GM03348 (cell line): ENCODE results near the gene TBC1D22A.
"Not testable (repeated sequence)": the region's sequence is repeated elsewhere in the genome, so short reads cannot be mapped to it uniquely, and the experiment has no call there.

Experiments used
- DNase-seq: peaks from one replicate; pipeline ENCODE4 v3.0.0; 2012; ENCODE audit warnings: low spot score

Gene TBC1D22A

DNA sequence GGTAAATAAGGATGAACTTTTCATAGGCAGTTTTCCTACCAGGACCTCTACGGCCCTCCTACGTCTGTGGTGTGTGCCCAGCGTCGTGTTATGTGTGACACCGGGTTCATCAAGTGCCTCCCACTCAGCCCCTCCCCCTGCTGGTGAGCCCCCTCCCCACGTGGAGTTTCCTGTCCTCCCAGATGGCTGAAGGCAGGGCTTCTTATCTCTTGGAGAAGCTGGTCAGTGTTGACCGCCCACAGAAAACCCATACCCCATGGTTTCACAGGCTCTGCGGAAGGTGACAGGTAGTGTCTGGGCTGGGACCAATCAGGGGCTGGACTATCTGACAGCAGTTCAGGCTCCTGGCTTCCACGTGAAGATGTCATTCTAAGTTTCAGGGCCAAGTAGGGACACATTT, 393.5 kb downstream of the TBC1D22A start:
- no peak for DNase-seq

DNA sequence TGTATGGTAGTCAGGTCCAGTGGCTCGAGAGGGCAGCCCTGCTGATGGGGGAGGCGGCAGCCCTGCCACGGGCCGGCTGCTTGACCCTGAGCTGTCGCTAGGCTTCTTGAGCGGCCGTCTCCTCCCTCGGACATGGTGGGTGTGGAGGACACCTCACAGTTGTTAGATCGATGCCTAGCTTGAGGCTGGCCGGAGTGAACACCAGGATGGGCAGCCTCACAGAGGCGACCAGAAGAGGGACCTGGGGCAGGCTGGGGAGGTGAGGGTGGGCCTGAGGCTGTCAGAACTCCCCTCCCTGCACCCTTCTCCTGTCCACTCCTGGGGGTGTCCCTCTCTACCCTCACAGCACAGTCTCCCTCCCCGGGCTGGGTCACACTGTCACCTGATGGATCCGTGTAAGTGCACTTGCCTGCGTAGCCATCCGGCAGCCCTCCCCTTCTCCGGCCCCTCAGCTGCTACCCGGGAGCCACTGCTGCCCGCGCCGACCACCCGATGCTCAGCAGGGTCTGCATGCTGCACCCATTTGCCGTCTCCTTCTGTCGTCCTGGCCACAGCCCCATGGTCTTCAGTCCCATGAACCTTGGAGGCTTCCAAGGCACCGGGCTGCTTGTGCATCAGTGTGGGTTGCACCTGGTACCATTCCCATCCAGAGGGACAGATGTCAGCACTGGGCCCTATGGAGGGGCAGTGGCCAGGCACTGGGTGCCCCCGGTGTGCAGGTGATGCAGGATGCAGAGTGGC, 394.1 kb downstream of the TBC1D22A start:
- no peak for DNase-seq

DNA sequence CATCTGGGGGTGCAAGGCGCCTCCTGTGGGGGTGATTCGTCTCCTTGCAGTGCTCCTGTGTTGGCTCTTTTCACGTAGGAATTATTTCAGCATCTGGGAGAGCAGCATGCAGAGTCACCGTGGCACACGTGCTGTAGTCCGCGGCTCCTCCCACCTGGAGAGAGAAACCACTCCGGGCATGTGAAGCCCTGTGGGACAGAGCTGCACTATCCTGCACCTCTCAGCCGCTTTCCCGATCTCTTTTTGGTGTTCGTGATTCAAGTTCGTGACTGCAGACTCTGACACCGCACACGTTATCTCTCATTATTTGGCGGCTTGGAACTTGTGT, 394.6 kb downstream of the TBC1D22A start:
- no peak for DNase-seq

DNA sequence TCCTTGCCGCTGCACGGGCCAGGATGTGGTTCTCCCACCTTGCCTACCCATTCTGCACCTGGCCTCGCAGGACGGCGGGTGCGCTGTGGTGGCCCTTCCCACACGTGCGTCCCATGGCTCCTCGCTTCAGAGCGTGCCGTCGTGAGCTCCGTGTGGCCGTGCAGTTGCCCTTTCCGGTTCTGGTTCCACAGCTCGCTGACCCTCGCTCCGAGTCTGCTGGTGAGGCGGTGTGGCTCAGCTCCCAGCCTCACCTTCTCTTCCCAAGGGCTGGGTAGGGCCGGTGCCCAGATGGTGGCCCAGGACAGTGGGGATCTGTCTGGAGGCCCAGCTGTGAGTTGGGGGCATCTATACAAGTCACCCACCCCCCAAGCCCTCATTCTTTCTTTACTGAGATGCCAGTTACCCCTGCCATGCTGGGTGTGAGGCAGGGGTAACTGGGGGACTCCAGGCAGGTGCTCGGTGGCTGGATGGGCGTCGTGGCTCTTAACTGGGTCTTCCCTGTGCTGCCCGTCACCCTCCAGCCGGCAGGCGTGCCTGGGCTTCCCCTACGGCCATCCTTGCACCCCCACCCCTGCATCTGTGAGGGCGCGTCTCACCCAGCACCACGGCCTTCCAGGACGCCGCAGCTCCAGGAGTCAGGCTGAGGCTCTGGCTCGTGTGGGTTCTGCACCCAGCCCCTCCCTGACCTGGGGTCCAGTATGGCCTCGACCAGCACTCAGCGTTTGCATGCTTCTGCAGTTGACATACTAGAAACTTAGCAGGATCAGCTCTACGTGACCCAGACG, 395.2 kb downstream of the TBC1D22A start:
- DNase-seq: no peak

DNA sequence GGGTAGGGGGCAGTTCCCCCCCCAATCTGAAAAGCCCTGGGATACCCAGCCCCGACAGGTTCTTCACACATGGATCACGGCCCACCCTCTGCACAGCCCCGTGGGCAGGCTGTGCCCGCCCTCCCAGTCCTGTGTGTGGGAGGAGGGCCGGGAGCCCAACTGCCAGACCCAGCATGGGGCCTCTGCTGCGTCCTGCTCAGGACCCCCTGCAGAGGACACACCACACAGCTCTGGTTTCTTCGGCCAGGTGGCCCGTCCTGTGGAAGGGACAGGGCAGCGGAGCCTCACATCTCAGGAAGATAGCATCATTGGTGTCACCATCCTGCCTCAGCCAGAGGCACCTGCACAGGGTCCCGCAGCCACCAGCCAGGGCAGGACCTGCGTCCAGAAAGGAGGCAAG, 396.0 kb downstream of the TBC1D22A start:
- DNase-seq: no peak

GRCh38 chr22:47159592-47159991, 397.1 kb downstream of the TBC1D22A start:
- no peak for DNase-seq

GRCh38 chr22:47160141-47160541, 397.7 kb downstream of the TBC1D22A start:
- DNase-seq: no peak

GRCh38 chr22:47160781-47161520, 398.5 kb downstream of the TBC1D22A start:
- no peak for DNase-seq

- no peak for DNase-seq
Observed at GRCh38 chr22:47161631-47162030, 399.2 kb downstream of the TBC1D22A start.

GRCh38 chr22:47162865-47163264, 400.4 kb downstream of the TBC1D22A start:
- DNase-seq: no peak

GRCh38 chr22:47163481-47163855, 401.0 kb downstream of the TBC1D22A start:
- no peak for DNase-seq

DNA sequence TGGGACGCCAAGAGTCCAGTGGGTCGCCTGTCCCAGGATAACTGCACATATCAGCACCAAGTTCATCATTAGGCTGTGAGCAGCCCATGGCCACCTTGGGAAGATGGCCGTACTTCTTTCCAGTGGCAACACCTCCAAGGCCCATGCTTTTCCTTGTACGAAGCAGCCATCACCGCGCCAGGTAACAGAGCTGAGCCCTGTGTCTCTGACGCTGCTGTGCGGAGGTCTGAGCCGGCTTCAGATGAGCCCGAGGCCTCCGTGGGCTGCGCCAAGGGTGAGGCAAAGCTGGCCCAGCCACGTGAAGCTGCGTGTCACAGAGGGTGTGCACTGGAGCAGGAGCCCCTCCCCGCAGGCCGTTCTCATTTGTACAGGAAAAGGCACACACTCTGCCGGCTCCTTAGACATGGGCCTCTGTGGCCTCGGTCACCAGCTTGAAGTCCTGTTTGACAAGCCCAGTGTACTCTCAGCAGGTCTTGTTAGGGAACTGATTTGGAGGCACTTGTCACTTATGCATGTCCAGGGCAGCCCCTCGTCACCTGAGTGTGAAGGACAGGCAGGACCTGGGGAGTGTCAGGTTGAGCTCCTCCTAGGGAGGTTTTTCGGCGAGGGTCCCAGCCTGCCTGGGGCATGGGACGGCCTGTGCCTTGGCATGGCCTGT, 401.5 kb downstream of the TBC1D22A start:
- no peak for DNase-seq

GRCh38 chr22:47164514-47165337, 402.3 kb downstream of the TBC1D22A start:
- DNase-seq: no peak

DNA sequence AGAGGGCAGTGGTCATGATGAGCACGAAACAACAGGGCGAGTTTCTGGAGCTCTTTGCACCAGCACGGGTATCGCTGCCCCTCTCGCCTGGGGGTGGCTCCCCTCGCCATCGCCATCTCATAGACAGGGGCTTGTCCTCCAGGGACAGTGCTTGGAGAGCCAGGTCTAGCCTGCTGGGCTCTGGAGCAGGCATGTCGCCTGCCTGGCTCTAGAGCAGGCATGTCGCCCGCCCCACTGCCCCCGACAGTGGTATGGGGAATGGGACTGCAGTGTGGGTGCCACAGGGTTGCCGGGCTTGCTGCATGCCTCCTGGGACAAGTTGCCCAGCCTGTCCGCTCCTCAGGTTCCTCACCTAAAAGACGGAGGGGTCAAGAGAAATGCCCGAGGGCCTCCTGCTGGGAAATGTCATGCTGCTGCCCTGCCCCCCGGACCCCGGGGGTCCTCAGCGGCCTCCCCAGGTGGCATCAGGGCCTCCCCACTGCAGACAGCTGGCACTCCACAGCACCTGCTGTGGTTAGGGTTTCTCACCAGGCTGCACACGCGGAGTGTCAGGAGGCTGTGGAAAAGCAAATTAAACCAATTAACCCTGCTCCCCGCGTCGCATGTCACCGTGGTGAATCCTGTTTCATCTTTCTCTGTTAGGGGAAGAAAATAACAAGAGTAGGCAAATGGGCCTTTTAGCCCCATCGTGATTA, 403.0 kb downstream of the TBC1D22A start:
- DNase-seq: no peak

GRCh38 chr22:47166033-47166404, 403.6 kb downstream of the TBC1D22A start:
- DNase-seq: no peak

DNA sequence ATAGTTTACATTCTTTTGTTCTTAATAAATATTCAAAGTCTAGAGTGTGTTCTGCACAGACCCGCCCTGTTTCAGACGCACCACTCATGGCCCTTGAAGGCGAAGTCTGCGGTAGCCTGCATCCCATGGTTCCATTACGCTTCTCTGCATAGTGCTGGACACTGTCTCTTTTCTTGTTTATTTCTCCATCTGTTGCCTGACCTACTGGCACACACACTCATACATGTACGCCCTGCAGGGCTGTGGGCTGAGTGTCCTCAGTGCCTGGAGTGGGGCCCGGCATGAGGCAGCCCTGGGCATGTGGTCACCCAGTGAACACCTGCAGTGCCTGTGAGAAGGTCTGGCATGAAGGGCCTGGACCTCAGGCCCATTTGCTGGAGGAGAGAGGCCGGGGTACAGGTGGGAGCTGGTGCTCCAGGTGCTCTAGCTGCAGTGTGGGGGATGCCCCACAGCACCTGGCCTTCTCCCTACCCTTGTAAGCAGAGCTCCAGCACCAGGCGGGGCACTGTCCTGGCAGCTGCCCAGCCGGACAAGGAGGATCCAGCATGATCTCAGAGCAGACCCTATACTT, 404.1 kb downstream of the TBC1D22A start:
- DNase-seq: no peak

DNA sequence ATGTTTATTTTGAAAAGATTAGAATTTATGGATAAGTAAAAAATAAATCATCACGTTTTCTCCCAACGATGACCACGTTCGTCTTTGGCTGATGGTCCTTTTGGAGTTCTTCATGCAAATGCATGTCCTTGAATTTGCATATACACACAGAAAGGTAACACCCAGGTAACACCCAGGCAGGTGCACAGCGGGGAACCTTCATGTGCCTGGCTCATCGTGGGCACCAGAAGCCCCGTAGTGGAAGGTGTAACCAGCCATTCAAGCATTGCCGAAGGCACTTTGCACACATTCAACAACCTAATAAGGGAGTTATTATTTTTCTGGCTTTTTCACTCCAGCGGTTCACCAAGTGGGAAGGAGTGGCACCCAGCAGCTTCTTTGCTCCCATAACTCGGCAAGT, 404.6 kb downstream of the TBC1D22A start:
- DNase-seq: no peak

GRCh38 chr22:47167921-47168320, 405.5 kb downstream of the TBC1D22A start:
- DNase-seq: not testable (repeated sequence)

DNA sequence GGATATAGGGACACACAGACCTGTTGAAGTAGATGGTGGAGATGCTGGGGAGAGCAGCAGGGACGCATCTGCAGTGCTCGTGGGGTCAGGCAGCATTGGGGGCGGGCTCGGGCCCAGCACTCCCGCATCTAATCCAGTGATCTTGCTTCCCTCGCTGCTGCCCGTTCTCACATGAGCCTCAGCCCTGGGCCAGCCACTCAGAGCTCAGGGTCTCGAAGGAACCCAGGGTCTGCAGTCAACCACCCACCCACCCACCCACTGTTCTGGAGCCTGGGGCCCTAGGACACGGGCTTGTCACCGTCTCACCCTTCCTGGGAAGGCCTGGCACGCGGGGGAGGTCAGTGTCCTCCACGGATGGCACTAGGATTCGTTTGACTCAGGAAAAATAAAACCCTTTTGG, 406.0 kb downstream of the TBC1D22A start:
- no peak for DNase-seq

GRCh38 chr22:47168900-47169800, 406.7 kb downstream of the TBC1D22A start:
- DNase-seq: peak; percentile 52
